CD4-positive, alpha-beta T cell (primary cell): ENCODE results near the gene AP3M1. TPM values are rescaled to one million over a fixed set of nuclear protein-coding genes. Genes with fewer than 3 reads are reported as not detected.
A peak's percentile ranks its signal among the peaks of the same experiment; 100 is the strongest.

Experiments
- ATAC-seq: fragments of 200-7000 bp; cut with Tn5 transposase; one replicate; pipeline ENCODE4 v1.10.0; 2022; ENCODE audit warnings: mild to moderate bottlenecking; ENCODE audit not compliant: poor library complexity
- CTCF ChIA-PET: fragments of 350-600 bp; sonication (Branson Sonifier 250); formaldehyde crosslinking; loops from one replicate; lab custom pipeline; 2021; ENCODE audit warnings: antibody characterized with exemption, inconsistent platforms; lab: Charles Lee
- POLR2A ChIA-PET: fragments of 350-600 bp; sonication (Branson Sonifier 250); formaldehyde crosslinking; loops from one replicate; lab custom pipeline; 2021; ENCODE audit warnings: antibody characterized with exemption, inconsistent platforms; lab: Charles Lee
- DNase-seq, 14 experiments: peaks; one replicate each; pipeline ENCODE4 v3.0.0-alpha.2; 2013 to 2020; ENCODE audit warnings: mixed read lengths in 2 of 14
- H3K27ac ChIP-seq, 2 donors: one replicate each; pipeline versions ENCODE4 v1.5.1 to v1.7.0; 2013; ENCODE audit warnings: low read length in 2 of 2, low read depth in 1 of 2, mild to moderate bottlenecking in 1 of 2
- H3K27me3 ChIP-seq, 2 experiments: 1 replicate in 1 of 2; 2 replicates in 1 of 2; pipeline versions ENCODE4 v1.6.1 to v1.7.0; 2013; ENCODE audit warnings: low read length in 2 of 2, control low read depth in 1 of 2, mild to moderate bottlenecking in 1 of 2, moderate library complexity in 1 of 2; ENCODE audit not compliant: insufficient read depth in 2 of 2, control insufficient read depth in 1 of 2
- H3K36me3 ChIP-seq: one replicate; pipeline ENCODE4 v1.6.1; 2013; ENCODE audit warnings: low read length, control low read depth; ENCODE audit not compliant: insufficient read depth
- H3K4me1 ChIP-seq: one replicate; pipeline ENCODE4 v1.6.1; 2013; ENCODE audit warnings: low read length, control low read depth; ENCODE audit not compliant: insufficient read depth
- H3K4me3 ChIP-seq: one replicate; pipeline ENCODE4 v1.5.1; 2013; ENCODE audit warnings: mild to moderate bottlenecking, low read length, moderate library complexity
- H3K9me3 ChIP-seq, 2 experiments: 1 replicate in 1 of 2; 2 replicates in 1 of 2; pipeline versions ENCODE4 v1.6.1 to v1.7.0; 2013; ENCODE audit warnings: low read length in 2 of 2, mild to moderate bottlenecking in 2 of 2, control low read depth in 1 of 2, moderate library complexity in 1 of 2; ENCODE audit not compliant: control insufficient read depth in 1 of 2, insufficient read depth in 1 of 2
- H3K27ac Mint-ChIP-seq: one replicate; pipeline ENCODE4 v1.8.0; 2020; ENCODE audit warnings: mixed read lengths
- H3K27me3 Mint-ChIP-seq: one replicate; pipeline ENCODE4 v1.8.0; 2021; ENCODE audit warnings: mixed read lengths
- H3K36me3 Mint-ChIP-seq: one replicate; pipeline ENCODE4 v1.8.0; 2021; ENCODE audit warnings: low read depth, mixed read lengths
- H3K4me1 Mint-ChIP-seq: one replicate; pipeline ENCODE4 v1.8.0; 2021; ENCODE audit warnings: low read depth, mixed read lengths
- H3K4me3 Mint-ChIP-seq: one replicate; pipeline ENCODE4 v1.8.0; 2020; ENCODE audit warnings: mild to moderate bottlenecking, mixed read lengths
- H3K9me3 Mint-ChIP-seq: one replicate; pipeline ENCODE4 v1.8.0; 2020; ENCODE audit warnings: mixed read lengths
- intact Hi-C, 2 experiments: fragments of 100-400 bp; cut with DNase I in 1 of 2; cut with micrococcal nuclease in 1 of 2; formaldehyde crosslinking; loops; one replicate each; pipeline versions ENCODE4 v1.15.1 to v1.9.0; 2023 to 2025; cut with DNase I, micrococcal nuclease
- total RNA-seq, 174 experiments: library from RNA in 2 of 174; stranded (reverse) in 2 of 174; gene quantifications; one replicate each; pipeline ENCODE4 v1.2.3 and lab custom pipeline; 2021 to 2026
- TF ChIP-seq, protein P1 (sequence below): fragments of 200-600 bp; IDR thresholded peaks from one replicate; pipeline ENCODE4 v1.8.0; 2022; ENCODE audit warnings: antibody characterized with exemption, mild to moderate bottlenecking

Gene AP3M1
- total RNA-seq, 2 experiments from 2014 or later, result 14.8 to 17.6 TPM

GRCh38 chr10:74110120-74110519 lies 40.5 kb downstream of the AP3M1 start:
- TF ChIP-seq, protein P1, sequence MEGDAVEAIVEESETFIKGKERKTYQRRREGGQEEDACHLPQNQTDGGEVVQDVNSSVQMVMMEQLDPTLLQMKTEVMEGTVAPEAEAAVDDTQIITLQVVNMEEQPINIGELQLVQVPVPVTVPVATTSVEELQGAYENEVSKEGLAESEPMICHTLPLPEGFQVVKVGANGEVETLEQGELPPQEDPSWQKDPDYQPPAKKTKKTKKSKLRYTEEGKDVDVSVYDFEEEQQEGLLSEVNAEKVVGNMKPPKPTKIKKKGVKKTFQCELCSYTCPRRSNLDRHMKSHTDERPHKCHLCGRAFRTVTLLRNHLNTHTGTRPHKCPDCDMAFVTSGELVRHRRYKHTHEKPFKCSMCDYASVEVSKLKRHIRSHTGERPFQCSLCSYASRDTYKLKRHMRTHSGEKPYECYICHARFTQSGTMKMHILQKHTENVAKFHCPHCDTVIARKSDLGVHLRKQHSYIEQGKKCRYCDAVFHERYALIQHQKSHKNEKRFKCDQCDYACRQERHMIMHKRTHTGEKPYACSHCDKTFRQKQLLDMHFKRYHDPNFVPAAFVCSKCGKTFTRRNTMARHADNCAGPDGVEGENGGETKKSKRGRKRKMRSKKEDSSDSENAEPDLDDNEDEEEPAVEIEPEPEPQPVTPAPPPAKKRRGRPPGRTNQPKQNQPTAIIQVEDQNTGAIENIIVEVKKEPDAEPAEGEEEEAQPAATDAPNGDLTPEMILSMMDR, result no peak
- no peak overlapping the region for H3K4me3 ChIP-seq
- Mint-ChIP-seq H3K27ac (peak overlapping the region; percentile 37), H3K27me3 (no peaks in the 10 kb centered on the region), H3K4me1 (no peaks in the 10 kb centered on the region), H3K36me3 (peaks cover 97% of the 10 kb centered on the region), H3K4me3 (no peak overlapping the region), H3K9me3 (no peaks in the 10 kb centered on the region)
- H3K36me3 ChIP-seq, result peaks cover 94% of the 10 kb centered on the region
- H3K9me3 ChIP-seq, result no peaks in the 10 kb centered on the region
- no peaks in the 10 kb centered on the region for H3K4me1 ChIP-seq
- intact Hi-C loops, result no loop called here
- H3K27ac ChIP-seq, result no peak overlapping the region
- DNase-seq (no peak), ATAC-seq (no peak)
- POLR2A ChIA-PET, result interaction anchor here (1.5 kb wide), 1 partner anchor 13 kb away, joined by 4 read pairs; no protein-coding TSS in a partner anchor
- H3K27me3 ChIP-seq, result no peaks in the 10 kb centered on the region
- CTCF ChIA-PET, result interaction anchor here (0.6 kb wide), 2 partner anchors 8 to 29 kb away, joined by 4 to 5 read pairs; no protein-coding TSS in a partner anchor

DNA sequence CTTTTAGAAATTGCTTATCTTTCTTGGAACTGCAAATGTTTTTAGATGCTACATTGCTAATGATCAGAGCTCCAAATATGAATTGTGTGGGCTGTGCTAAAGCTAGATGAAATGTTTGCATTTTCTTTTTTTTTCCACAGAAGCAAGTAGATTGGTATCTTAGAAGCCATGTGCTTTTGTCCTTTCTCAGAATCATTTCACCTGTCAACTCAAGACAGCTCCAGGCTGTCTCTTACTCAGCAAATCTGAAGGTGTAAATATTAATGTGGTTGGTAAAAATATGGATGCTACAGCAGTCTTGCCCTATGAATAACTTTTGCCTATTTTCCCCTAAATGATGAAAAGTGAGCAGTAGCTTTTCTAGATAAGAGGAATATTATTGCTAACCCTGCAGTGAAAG lies 41.2 kb downstream of the AP3M1 start:
- H3K27ac Mint-ChIP-seq, result peak overlapping the region; percentile 37
- ChIA-PET POLR2A (interaction anchor here (1.5 kb wide), 1 partner anchor 14 kb away, joined by 4 read pairs; no protein-coding TSS in a partner anchor), CTCF (interaction anchor here (0.6 to 0.8 kb wide), 2 partner anchors 9 to 30 kb away, joined by 3 to 5 read pairs; no protein-coding TSS in a partner anchor)
- TF ChIP-seq, protein P1, result no peak
- Histone ChIP-seq H3K4me1 (no peaks in the 10 kb centered on the region), H3K27ac (no peak overlapping the region), H3K27me3 (no peaks in the 10 kb centered on the region), H3K9me3 (no peaks in the 10 kb centered on the region), H3K36me3 (peaks cover 94% of the 10 kb centered on the region), H3K4me3 (no peak overlapping the region)
- H3K36me3 Mint-ChIP-seq, result peaks cover 97% of the 10 kb centered on the region
- DNase-seq, result no peak
- no peaks in the 10 kb centered on the region for H3K4me1 Mint-ChIP-seq
- H3K9me3 Mint-ChIP-seq, result no peaks in the 10 kb centered on the region
- intact Hi-C loops, result no loop called here
- H3K27me3 Mint-ChIP-seq, result no peaks in the 10 kb centered on the region
- no peak overlapping the region for H3K4me3 Mint-ChIP-seq
- no peak for ATAC-seq

DNA sequence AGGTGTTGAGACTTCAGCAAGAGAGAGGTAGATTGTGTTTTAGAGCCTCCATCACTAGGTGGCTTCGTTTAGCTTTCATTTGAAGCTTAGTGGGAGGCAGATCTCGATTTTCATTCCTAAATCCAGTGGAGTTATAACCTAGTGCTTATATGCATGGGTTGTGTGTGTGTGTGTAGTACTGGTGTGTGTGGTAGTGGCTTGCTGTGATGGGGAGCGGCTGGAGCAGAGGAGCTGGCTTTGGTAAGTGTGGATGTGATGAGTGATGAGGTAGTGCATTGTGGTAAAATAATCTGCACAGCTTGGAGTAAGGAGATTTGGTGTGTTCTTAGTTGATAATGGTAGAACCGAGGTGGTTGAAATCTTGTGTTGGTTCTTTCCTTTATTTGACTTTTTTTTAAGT lies 43.2 kb downstream of the AP3M1 start:
- Mint-ChIP-seq H3K9me3 (no peaks in the 10 kb centered on the region), H3K27me3 (no peaks in the 10 kb centered on the region), H3K36me3 (peaks cover 97% of the 10 kb centered on the region), H3K27ac (peak overlapping the region; percentile 13), H3K4me3 (no peak overlapping the region), H3K4me1 (no peaks in the 10 kb centered on the region)
- ATAC-seq, result no peak
- Histone ChIP-seq H3K9me3 (no peaks in the 10 kb centered on the region), H3K4me1 (no peaks in the 10 kb centered on the region), H3K4me3 (no peak overlapping the region), H3K36me3 (peaks cover 89% of the 10 kb centered on the region), H3K27ac (no peak overlapping the region), H3K27me3 (no peaks in the 10 kb centered on the region)
- ChIA-PET CTCF (no interaction called here), POLR2A (no interaction called here)
- TF ChIP-seq, protein P1, result no peak
- intact Hi-C loops, result no loop called here
- no peak for DNase-seq
